ENCODE data around the gene APOC3.

Gene APOC3

GRCh38 chr11:116879800-116880625, 50.3 kb downstream of the APOC3 start:
- peak; percentile 26 to 70 for DNase-seq

GRCh38 chr11:116881143-116881542, 51.4 kb downstream of the APOC3 start:
- DNase-seq = no peak

- no peak for DNase-seq
Observed at GRCh38 chr11:116882386-116882785, 52.7 kb downstream of the APOC3 start.

All from CD4-positive, alpha-beta T cell treated with Interleukin-1 beta for 1 hour (primary cell).